Measurements from ENCODE around the gene LPAR5. TPM values are rescaled to one million over a fixed set of nuclear protein-coding genes. Genes with fewer than 3 reads are reported as not detected.

LPAR5 gene
- total and polyA plus RNA-seq, 7 donors: 0.27 to 16.5 (median 1.5) TPM

DNA sequence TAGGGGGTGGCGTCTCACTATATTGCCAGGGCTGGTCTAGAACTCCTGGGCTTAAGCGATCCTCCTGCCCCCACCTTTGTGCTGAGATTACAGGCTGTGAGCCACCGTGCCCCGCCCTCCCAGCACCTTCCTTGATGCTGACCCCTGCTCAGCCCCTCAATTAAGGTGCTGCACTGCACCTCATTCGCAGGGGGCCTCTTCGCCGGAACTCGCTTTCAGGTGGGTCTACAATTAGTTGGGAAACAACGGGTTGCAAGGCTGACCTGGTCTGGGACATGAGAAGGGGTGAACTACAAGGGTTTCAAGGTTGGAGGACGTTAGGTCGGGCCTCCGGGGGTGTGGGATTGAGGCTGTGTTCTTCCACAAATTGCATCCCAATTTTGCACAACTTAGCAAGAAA lies 66.4 kb downstream of the LPAR5 start:
- Histone ChIP-seq H3K4me3 (no peak overlapping the region), H3K27ac (peak overlapping the region; percentile 75 to 93 (median 90)), H3K9me3 (no peaks in the 10 kb centered on the region), H3K36me3 (peaks cover 40 to 68% (median 48%) of the 10 kb centered on the region in 4 donors), H3K4me1 (peaks cover 2 to 26% (median 17%) of the 10 kb centered on the region in 4 donors), H3K27me3 (no peaks in the 10 kb centered on the region)
- intact Hi-C loops (cut with DNase I): loop anchor here (5.0 kb wide), 1 partner anchor 38 kb away; the partner anchor contains the start of gene CHD4
- no peak for DNase-seq
- TF ChIP-seq POLR2A (IDR thresholded peaks at IDR 0.05) (no peak), EP300 (IDR thresholded peaks at IDR 0.05) (no peak), POLR2AphosphoS5 (IDR thresholded peaks at IDR 0.05) (no peak)
- TF ChIP-seq, protein P1, sequence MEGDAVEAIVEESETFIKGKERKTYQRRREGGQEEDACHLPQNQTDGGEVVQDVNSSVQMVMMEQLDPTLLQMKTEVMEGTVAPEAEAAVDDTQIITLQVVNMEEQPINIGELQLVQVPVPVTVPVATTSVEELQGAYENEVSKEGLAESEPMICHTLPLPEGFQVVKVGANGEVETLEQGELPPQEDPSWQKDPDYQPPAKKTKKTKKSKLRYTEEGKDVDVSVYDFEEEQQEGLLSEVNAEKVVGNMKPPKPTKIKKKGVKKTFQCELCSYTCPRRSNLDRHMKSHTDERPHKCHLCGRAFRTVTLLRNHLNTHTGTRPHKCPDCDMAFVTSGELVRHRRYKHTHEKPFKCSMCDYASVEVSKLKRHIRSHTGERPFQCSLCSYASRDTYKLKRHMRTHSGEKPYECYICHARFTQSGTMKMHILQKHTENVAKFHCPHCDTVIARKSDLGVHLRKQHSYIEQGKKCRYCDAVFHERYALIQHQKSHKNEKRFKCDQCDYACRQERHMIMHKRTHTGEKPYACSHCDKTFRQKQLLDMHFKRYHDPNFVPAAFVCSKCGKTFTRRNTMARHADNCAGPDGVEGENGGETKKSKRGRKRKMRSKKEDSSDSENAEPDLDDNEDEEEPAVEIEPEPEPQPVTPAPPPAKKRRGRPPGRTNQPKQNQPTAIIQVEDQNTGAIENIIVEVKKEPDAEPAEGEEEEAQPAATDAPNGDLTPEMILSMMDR (IDR thresholded peaks at IDR 0.05): no peak
- 75 to 87% methylated on average over 12 of the region's 12 CpGs for WGBS, 2 donors

Small RNA genes lying within 50 kb of the gene (small RNA-seq; reads per million reads assigned to genes)
- gene SCARNA11: 314 to 346 (median 344) reads per million in 3 donors

Other genes starting within 250 kb of the LPAR5 start
- under 1 TPM in 1 of 4 donors, not detected in 3; 0.81 TPM for gene CD27, start 191.0 kb downstream of the LPAR5 start, total RNA-seq
- gene CD27, start 191.0 kb downstream of the LPAR5 start, polyA plus RNA-seq: 10 to 100 TPM in 1 of 3 donors, 1 to 10 TPM in 1, under 1 TPM in 1; 0.60 to 29.0 (median 2.3) TPM
- 10 to 100 TPM; 20.2 to 27.5 (median 26.9) TPM for gene TAPBPL, start 183.9 kb downstream of the LPAR5 start, total RNA-seq
- gene TAPBPL, start 183.9 kb downstream of the LPAR5 start, polyA plus RNA-seq: 10 to 100 TPM; 14.4 to 36.0 (median 17.1) TPM
- gene VAMP1, start 165.3 kb downstream of the LPAR5 start, total RNA-seq: 10 to 100 TPM; 11.5 to 44.0 (median 17.2) TPM
- gene VAMP1, start 165.3 kb downstream of the LPAR5 start, polyA plus RNA-seq: 10 to 100 TPM in 1 of 3 donors, 1 to 10 TPM in 2; 2.3 to 12.8 (median 3.0) TPM
- 100 to 1,000 TPM in 2 of 4 donors, 10 to 100 TPM in 2; 52.9 to 113 (median 92.1) TPM for gene MRPL51, start 142.7 kb downstream of the LPAR5 start, total RNA-seq
- 100 to 1,000 TPM; 119 to 142 (median 135) TPM for gene MRPL51, start 142.7 kb downstream of the LPAR5 start, polyA plus RNA-seq
- 10 to 100 TPM; 11.8 to 89.5 (median 12.6) TPM for gene NCAPD2, start 141.9 kb downstream of the LPAR5 start, total RNA-seq
- 10 to 100 TPM in 2 of 3 donors, 1 to 10 TPM in 1; 9.0 to 35.8 (median 13.6) TPM for gene NCAPD2, start 141.9 kb downstream of the LPAR5 start, polyA plus RNA-seq
- 1,000 to 10,000 TPM; 1,653 to 2,501 (median 2,098) TPM for gene GAPDH, start 101.4 kb downstream of the LPAR5 start, total RNA-seq
- 1,000 to 10,000 TPM; 2,564 to 3,219 (median 3,101) TPM for gene GAPDH, start 101.4 kb downstream of the LPAR5 start, polyA plus RNA-seq
- gene IFFO1, start 79.9 kb downstream of the LPAR5 start, total RNA-seq: 10 to 100 TPM; 15.3 to 34.3 (median 22.7) TPM
- gene IFFO1, start 79.9 kb downstream of the LPAR5 start, polyA plus RNA-seq: 10 to 100 TPM in 1 of 3 donors, 1 to 10 TPM in 2; 1.8 to 14.0 (median 4.2) TPM
- 10 to 100 TPM in 3 of 4 donors, 1 to 10 TPM in 1; 6.1 to 30.1 (median 23.2) TPM for gene NOP2, start 67.7 kb downstream of the LPAR5 start, total RNA-seq
- 10 to 100 TPM in 1 of 3 donors, 1 to 10 TPM in 2; 6.2 to 39.2 (median 7.8) TPM for gene NOP2, start 67.7 kb downstream of the LPAR5 start, polyA plus RNA-seq
- gene CHD4, start 28.6 kb downstream of the LPAR5 start, total RNA-seq: 100 to 1,000 TPM; 204 to 254 (median 217) TPM
- gene CHD4, start 28.6 kb downstream of the LPAR5 start, polyA plus RNA-seq: 100 to 1,000 TPM in 1 of 3 donors, 10 to 100 TPM in 2; 49.2 to 113 (median 53.6) TPM
- gene ACRBP, start 11.5 kb upstream of the LPAR5 start, total RNA-seq: 1 to 10 TPM; 1.2 to 3.9 (median 1.6) TPM
- 1 to 10 TPM in 2 of 3 donors, not detected in 1; 2.3 to 3.1 TPM for gene ACRBP, start 11.5 kb upstream of the LPAR5 start, polyA plus RNA-seq
- 10 to 100 TPM; 52.8 to 85.9 (median 63.4) TPM for gene ING4, start 27.2 kb upstream of the LPAR5 start, total RNA-seq
- 10 to 100 TPM; 37.8 to 59.5 (median 42.5) TPM for gene ING4, start 27.2 kb upstream of the LPAR5 start, polyA plus RNA-seq
- gene ZNF384, start 53.4 kb upstream of the LPAR5 start, total RNA-seq: 10 to 100 TPM; 24.0 to 32.6 (median 28.7) TPM
- gene ZNF384, start 53.4 kb upstream of the LPAR5 start, polyA plus RNA-seq: 10 to 100 TPM; 22.7 to 40.3 (median 30.0) TPM
- under 1 TPM; 0.27 to 0.55 (median 0.43) TPM for gene PIANP, start 64.9 kb upstream of the LPAR5 start, total RNA-seq
- gene PIANP, start 64.9 kb upstream of the LPAR5 start, polyA plus RNA-seq: 1 to 10 TPM in 2 of 3 donors, under 1 TPM in 1; 0.46 to 2.0 (median 1.2) TPM
- 10 to 100 TPM; 51.3 to 69.3 (median 60.1) TPM for gene COPS7A, start 88.1 kb upstream of the LPAR5 start, total RNA-seq
- 10 to 100 TPM; 48.6 to 52.5 (median 52.3) TPM for gene COPS7A, start 88.1 kb upstream of the LPAR5 start, polyA plus RNA-seq
- gene MLF2, start 117.2 kb upstream of the LPAR5 start, total RNA-seq: 100 to 1,000 TPM; 148 to 163 (median 159) TPM
- 100 to 1,000 TPM; 157 to 220 (median 178) TPM for gene MLF2, start 117.2 kb upstream of the LPAR5 start, polyA plus RNA-seq
- gene PTMS, start 130.4 kb upstream of the LPAR5 start, total RNA-seq: 100 to 1,000 TPM; 196 to 392 (median 255) TPM
- 100 to 1,000 TPM in 2 of 3 donors, 10 to 100 TPM in 1; 93.2 to 198 (median 174) TPM for gene PTMS, start 130.4 kb upstream of the LPAR5 start, polyA plus RNA-seq
- gene LAG3, start 136.6 kb upstream of the LPAR5 start, total RNA-seq: 1 to 10 TPM; 1.4 to 6.9 (median 3.0) TPM
- gene LAG3, start 136.6 kb upstream of the LPAR5 start, polyA plus RNA-seq: 1 to 10 TPM in 2 of 3 donors, under 1 TPM in 1; 0.60 to 4.2 (median 1.4) TPM
- 10 to 100 TPM in 3 of 4 donors, 1 to 10 TPM in 1; 2.5 to 12.8 (median 11.5) TPM for gene CD4, start 153.6 kb upstream of the LPAR5 start, total RNA-seq
- gene CD4, start 153.6 kb upstream of the LPAR5 start, polyA plus RNA-seq: 10 to 100 TPM in 2 of 3 donors, 1 to 10 TPM in 1; 4.8 to 29.7 (median 26.6) TPM
- gene GPR162, start 185.9 kb upstream of the LPAR5 start, total RNA-seq: 10 to 100 TPM in 2 of 4 donors, 1 to 10 TPM in 2; 6.4 to 16.1 (median 10.2) TPM
- 1 to 10 TPM; 1.2 to 7.6 (median 1.8) TPM for gene GPR162, start 185.9 kb upstream of the LPAR5 start, polyA plus RNA-seq
- gene P3H3, start 192.4 kb upstream of the LPAR5 start, total RNA-seq: 10 to 100 TPM; 16.4 to 69.8 (median 20.5) TPM
- 1 to 10 TPM in 2 of 3 donors, under 1 TPM in 1; 0.60 to 6.0 (median 1.2) TPM for gene P3H3, start 192.4 kb upstream of the LPAR5 start, polyA plus RNA-seq
- gene GNB3, start 205.0 kb upstream of the LPAR5 start, total RNA-seq: 1 to 10 TPM in 3 of 4 donors, under 1 TPM in 1; 0.36 to 8.9 (median 2.2) TPM
- 1 to 10 TPM in 2 of 3 donors, under 1 TPM in 1; 0.46 to 1.2 (median 1.1) TPM for gene GNB3, start 205.0 kb upstream of the LPAR5 start, polyA plus RNA-seq
- 1 to 10 TPM in 1 of 4 donors, under 1 TPM in 3; 0.33 to 2.8 (median 0.45) TPM for gene CDCA3, start 215.3 kb upstream of the LPAR5 start, total RNA-seq
- 10 to 100 TPM in 1 of 3 donors, 1 to 10 TPM in 2; 4.8 to 31.2 (median 8.6) TPM for gene CDCA3, start 215.3 kb upstream of the LPAR5 start, polyA plus RNA-seq
- gene USP5, start 216.2 kb upstream of the LPAR5 start, total RNA-seq: 10 to 100 TPM; 37.1 to 44.7 (median 41.5) TPM
- gene USP5, start 216.2 kb upstream of the LPAR5 start, polyA plus RNA-seq: 10 to 100 TPM; 25.4 to 51.5 (median 26.4) TPM
- 100 to 1,000 TPM; 194 to 345 (median 299) TPM for gene TPI1, start 231.6 kb upstream of the LPAR5 start, total RNA-seq
- gene TPI1, start 231.6 kb upstream of the LPAR5 start, polyA plus RNA-seq: 100 to 1,000 TPM; 808 to 994 (median 968) TPM
- gene SPSB2, start 237.3 kb upstream of the LPAR5 start, total RNA-seq: 10 to 100 TPM in 1 of 4 donors, 1 to 10 TPM in 3; 4.6 to 10.5 (median 8.2) TPM
- gene SPSB2, start 237.3 kb upstream of the LPAR5 start, polyA plus RNA-seq: 10 to 100 TPM; 13.4 to 17.4 (median 13.5) TPM